BLaER1 (cell line): Measurements from ENCODE around the gene PCAT6.
"Not testable (repeated sequence)": the region's sequence is repeated elsewhere in the genome, so short reads cannot be mapped to it uniquely, and the experiment has no call there.

Source experiments
- H3K27ac ChIP-seq: shearing (Covaris generic); formaldehyde crosslinking; 2 replicates; pipeline ENCODE4 v1.8.1; 2022
- H3K27me3 ChIP-seq: shearing (Covaris generic); formaldehyde crosslinking; 2 replicates; pipeline ENCODE4 v1.8.1; 2022
- H3K36me3 ChIP-seq: shearing (Covaris generic); formaldehyde crosslinking; 2 replicates; pipeline ENCODE4 v1.8.1; 2022
- H3K4me1 ChIP-seq: shearing (Covaris generic); formaldehyde crosslinking; 2 replicates; pipeline ENCODE4 v1.8.1; 2022
- H3K4me2 ChIP-seq: shearing (Covaris generic); formaldehyde crosslinking; 2 replicates; pipeline ENCODE4 v1.8.1; 2022
- H3K4me3 ChIP-seq: shearing (Covaris generic); formaldehyde crosslinking; 2 replicates; pipeline ENCODE4 v1.8.1; 2022
- H3K9ac ChIP-seq: shearing (Covaris generic); formaldehyde crosslinking; 2 replicates; pipeline ENCODE4 v1.8.1; 2022
- H3K9me3 ChIP-seq: shearing (Covaris generic); formaldehyde crosslinking; 2 replicates; pipeline ENCODE4 v1.8.1; 2022
- H4K20me1 ChIP-seq: shearing (Covaris generic); formaldehyde crosslinking; 2 replicates; pipeline ENCODE4 v1.8.1; 2022
- Cebpa-rat ChIP-seq: shearing (Covaris generic); IDR thresholded peaks from 2 replicates; pipeline ENCODE4 v1.8.1; 2022

Gene PCAT6

GRCh38 chr1:202810615-202811295 is at the start of gene PCAT6:
Gene PCAT6 (plus strand): TSS chr1:202810954.
- H3K27ac ChIP-seq: peak within 1 kb of the TSS; percentile 90
- peaks cover 43% of the 10 kb centered on the region for H3K4me1 ChIP-seq
- no peaks in the 10 kb centered on the region for H3K27me3 ChIP-seq
- H3K9ac ChIP-seq: peak within 1 kb of the TSS; percentile 90
- no peak for TF ChIP-seq Cebpa-rat
- H3K36me3 ChIP-seq: no peaks in the 10 kb centered on the region
- H4K20me1 ChIP-seq: peaks cover 14% of the 10 kb centered on the region; the same call in 1 of the 2 replicates
- H3K4me2 ChIP-seq: peak within 1 kb of the TSS; percentile 99
- peak within 1 kb of the TSS; percentile 87 for H3K4me3 ChIP-seq
- H3K9me3 ChIP-seq: no peaks in the 10 kb centered on the region

DNA sequence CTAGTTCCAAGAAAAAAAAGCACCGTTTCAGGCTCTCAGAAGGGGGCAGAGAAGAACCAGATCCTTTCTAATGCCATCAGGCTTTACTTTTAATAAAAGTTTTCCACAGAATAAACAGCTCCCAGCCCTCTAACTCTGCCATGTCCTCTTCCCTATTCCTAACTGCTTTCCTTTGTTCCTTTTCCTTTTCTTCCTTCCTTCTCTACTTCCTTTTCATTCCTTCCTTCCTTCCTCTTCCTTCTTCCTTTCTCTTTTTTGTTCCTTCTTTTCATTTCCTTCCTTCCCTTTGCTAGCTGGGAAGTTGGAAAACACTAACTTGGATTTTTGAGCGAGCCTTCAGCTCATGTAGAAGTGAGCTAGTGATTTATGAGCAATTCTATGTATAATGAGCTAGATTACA is 48.7 kb upstream of the PCAT6 start:
- peaks cover 99% of the 10 kb centered on the region for H4K20me1 ChIP-seq
- no peak overlapping the region for H3K4me3 ChIP-seq
- H3K4me2 ChIP-seq: no peak overlapping the region
- H3K36me3 ChIP-seq: peaks cover 100% of the 10 kb centered on the region
- no peak for TF ChIP-seq Cebpa-rat
- H3K27ac ChIP-seq: no peak overlapping the region
- H3K27me3 ChIP-seq: no peaks in the 10 kb centered on the region
- no peaks in the 10 kb centered on the region for H3K9me3 ChIP-seq
- no peak overlapping the region for H3K9ac ChIP-seq
- peaks cover 7% of the 10 kb centered on the region for H3K4me1 ChIP-seq

DNA sequence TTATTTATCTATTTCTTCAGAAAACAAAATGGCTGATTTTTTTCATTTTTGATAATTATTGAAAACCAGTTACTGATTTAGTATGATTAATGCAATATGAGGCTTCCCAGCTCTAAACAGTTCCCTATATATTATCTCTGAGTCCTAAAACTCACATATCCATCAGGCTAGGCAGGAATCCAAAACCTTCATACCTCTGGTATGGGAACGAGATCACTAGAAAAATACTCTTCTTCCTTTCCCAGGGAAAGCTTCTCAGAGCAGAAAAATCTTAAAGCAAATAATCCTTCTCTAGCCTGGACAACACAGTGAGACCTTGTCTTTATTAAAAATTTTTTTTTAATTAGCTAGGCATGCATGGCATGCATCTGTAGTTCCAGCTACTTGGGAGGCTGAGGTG is 45.0 kb upstream of the PCAT6 start:
- Histone ChIP-seq H3K27ac (no peak overlapping the region), H3K9ac (no peak overlapping the region), H3K27me3 (no peaks in the 10 kb centered on the region), H3K4me2 (no peak overlapping the region), H3K4me3 (no peak overlapping the region), H3K4me1 (peaks cover 29% of the 10 kb centered on the region), H4K20me1 (peaks cover 99% of the 10 kb centered on the region), H3K36me3 (peaks cover 98% of the 10 kb centered on the region), H3K9me3 (no peaks in the 10 kb centered on the region)
- TF ChIP-seq Cebpa-rat: no peak

GRCh38 chr1:202770135-202770534 is 40.6 kb upstream of the PCAT6 start:
- H3K4me1 ChIP-seq: peaks cover 29% of the 10 kb centered on the region
- peaks cover 100% of the 10 kb centered on the region for H4K20me1 ChIP-seq
- no peak overlapping the region for H3K27ac ChIP-seq
- no peaks in the 10 kb centered on the region for H3K27me3 ChIP-seq
- no peak overlapping the region for H3K4me3 ChIP-seq
- no peak overlapping the region for H3K4me2 ChIP-seq
- no peak overlapping the region for H3K9ac ChIP-seq
- H3K36me3 ChIP-seq: peaks cover 98% of the 10 kb centered on the region
- TF ChIP-seq Cebpa-rat: no peak
- H3K9me3 ChIP-seq: no peaks in the 10 kb centered on the region

DNA sequence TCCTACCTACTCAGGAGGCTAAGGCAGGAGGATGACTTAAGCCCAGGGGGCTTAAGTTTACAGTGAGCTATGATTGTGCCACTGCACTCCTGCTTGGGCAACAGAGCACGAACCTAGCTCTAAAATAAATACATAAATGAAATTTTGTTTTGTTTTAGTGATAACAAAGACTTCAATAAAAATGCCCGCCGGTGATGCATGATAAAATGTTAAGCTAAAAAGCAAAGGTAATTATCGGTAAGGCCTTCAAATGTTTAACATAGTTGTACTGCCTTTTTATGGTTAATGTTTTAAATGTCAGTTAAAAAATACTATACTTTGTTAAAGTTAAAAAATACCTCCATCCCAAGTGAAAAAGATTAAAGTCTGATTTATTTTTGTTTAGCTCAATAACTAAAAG is 29.6 kb upstream of the PCAT6 start:
- Histone ChIP-seq H4K20me1 (peaks cover 100% of the 10 kb centered on the region), H3K9ac (no peak overlapping the region), H3K4me1 (peaks cover 44% of the 10 kb centered on the region), H3K4me3 (no peak overlapping the region), H3K27me3 (no peaks in the 10 kb centered on the region), H3K27ac (no peak overlapping the region), H3K9me3 (no peaks in the 10 kb centered on the region), H3K36me3 (peaks cover 48% of the 10 kb centered on the region), H3K4me2 (no peak overlapping the region)
- no peak for TF ChIP-seq Cebpa-rat

DNA sequence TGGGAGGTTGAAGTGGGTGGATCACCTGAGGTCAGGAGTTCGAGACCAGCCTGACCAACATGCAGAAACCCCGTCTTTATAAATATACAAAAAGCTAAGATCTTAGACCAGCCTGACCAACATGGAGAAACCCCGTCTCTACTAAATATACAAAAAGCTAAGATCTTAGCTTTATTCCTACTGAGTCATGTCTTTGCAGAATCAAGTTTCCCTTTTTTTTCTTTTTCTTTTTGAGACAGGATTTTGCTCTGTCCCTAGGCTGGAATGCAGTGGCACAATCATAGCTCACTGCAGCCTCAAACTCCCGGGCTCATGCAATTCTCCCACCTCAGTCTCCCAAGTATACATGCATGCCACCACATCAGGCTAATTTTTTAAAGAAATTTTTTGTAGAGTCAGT is 23.9 kb upstream of the PCAT6 start:
- Histone ChIP-seq H3K4me2 (no peak overlapping the region), H3K36me3 (peaks cover 40% of the 10 kb centered on the region), H3K9me3 (no peaks in the 10 kb centered on the region; the same call in 1 of the 2 replicates), H4K20me1 (peaks cover 100% of the 10 kb centered on the region), H3K4me1 (peaks cover 42% of the 10 kb centered on the region; the same call in 1 of the 2 replicates), H3K27ac (no peak overlapping the region), H3K27me3 (no peaks in the 10 kb centered on the region), H3K4me3 (no peak overlapping the region), H3K9ac (no peak overlapping the region)
- no peak for TF ChIP-seq Cebpa-rat

GRCh38 chr1:202788800-202789199 is 22.0 kb upstream of the PCAT6 start:
- Histone ChIP-seq H3K27me3 (no peaks in the 10 kb centered on the region), H3K9ac (no peak overlapping the region), H3K36me3 (peaks cover 46% of the 10 kb centered on the region), H4K20me1 (peaks cover 100% of the 10 kb centered on the region), H3K9me3 (no peaks in the 10 kb centered on the region; the same call in 1 of the 2 replicates), H3K4me2 (no peak overlapping the region), H3K4me1 (peaks cover 25% of the 10 kb centered on the region; the same call in 1 of the 2 replicates), H3K4me3 (no peak overlapping the region), H3K27ac (no peak overlapping the region)
- no peak for TF ChIP-seq Cebpa-rat

DNA sequence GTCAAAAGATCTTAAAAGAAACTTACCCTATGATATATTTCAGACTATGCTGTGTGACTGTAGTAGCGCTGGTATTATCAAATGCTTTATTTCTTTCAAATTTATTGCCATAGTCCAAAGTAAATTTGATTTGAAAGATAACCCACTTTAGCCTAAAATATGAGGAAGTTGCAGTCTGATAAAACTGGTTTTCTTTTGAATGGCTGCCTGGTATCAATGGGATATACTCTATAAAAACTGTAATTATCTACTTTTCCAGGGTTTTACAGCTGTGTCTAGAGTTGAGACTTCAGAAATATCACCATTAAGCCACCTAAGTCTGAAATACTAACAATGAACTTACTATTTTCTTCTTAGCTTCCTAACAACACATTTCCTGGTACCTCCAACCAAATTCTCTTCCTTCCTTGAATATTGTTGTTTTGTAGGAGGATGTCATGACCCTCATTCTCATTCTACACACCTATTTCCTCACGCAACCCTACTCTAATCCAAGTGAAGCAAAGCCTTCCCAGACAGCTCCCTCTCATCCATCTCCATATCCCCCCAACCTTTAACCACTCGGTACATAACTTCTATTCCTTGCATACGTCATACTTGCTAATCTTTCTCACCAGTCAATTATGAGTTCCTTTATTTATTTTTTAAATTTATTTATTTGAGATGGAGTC is 19.5 kb upstream of the PCAT6 start:
- H3K9ac ChIP-seq: no peak overlapping the region
- no peaks in the 10 kb centered on the region; the same call in 1 of the 2 replicates for H3K9me3 ChIP-seq
- no peak overlapping the region for H3K4me3 ChIP-seq
- H3K4me1 ChIP-seq: peaks cover 33% of the 10 kb centered on the region
- H3K4me2 ChIP-seq: no peak overlapping the region
- no peak overlapping the region for H3K27ac ChIP-seq
- H3K27me3 ChIP-seq: no peaks in the 10 kb centered on the region
- H3K36me3 ChIP-seq: peaks cover 57% of the 10 kb centered on the region
- TF ChIP-seq Cebpa-rat: no peak
- peaks cover 100% of the 10 kb centered on the region for H4K20me1 ChIP-seq

DNA sequence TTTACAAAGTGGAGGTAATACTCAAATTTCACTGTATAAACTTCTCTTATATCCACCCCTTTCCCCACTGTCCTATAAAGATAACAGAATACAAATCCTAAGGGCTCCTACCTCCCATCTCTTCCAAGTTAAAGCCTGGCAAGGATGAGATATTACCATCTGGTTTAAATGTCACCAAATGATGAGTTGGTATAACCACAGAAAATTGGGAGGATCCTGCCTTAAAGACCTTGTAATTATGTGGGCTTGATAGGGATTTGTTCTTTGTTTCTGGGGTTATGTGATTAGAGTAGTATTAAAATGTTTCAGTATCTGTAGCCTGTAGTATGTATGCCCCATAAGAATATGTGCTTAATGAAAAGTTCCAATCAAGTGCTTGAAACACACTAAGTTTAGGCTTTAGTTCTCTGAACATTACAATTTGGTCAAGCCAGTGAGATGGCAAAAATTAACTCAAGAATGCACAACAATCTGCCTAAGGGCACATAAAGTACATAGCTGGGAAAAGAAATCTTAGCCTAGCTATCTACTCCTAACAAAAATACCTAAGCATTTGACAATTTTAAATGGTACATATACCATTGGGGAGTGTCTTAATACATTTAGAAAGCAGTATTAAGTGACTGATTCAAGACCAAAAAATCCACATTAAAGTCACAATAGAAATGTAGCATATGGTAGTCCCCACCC is 16.6 kb upstream of the PCAT6 start:
- Histone ChIP-seq H3K4me2 (peak overlapping the region; percentile 72; the same call in 1 of the 2 replicates), H3K27me3 (no peaks in the 10 kb centered on the region), H3K27ac (no peak overlapping the region), H3K9me3 (no peaks in the 10 kb centered on the region), H4K20me1 (peaks cover 100% of the 10 kb centered on the region), H3K4me3 (no peak overlapping the region), H3K36me3 (peaks cover 62% of the 10 kb centered on the region), H3K4me1 (peaks cover 63% of the 10 kb centered on the region), H3K9ac (no peak overlapping the region)
- TF ChIP-seq Cebpa-rat: no peak

GRCh38 chr1:202794931-202795330 is 15.8 kb upstream of the PCAT6 start:
- not testable (repeated sequence) for H3K4me3 ChIP-seq, H3K9me3 ChIP-seq, H3K9ac ChIP-seq, H3K27me3 ChIP-seq
- Histone ChIP-seq H3K36me3 (peaks cover 62% of the 10 kb centered on the region), H3K4me1 (peaks cover 67% of the 10 kb centered on the region), H4K20me1 (peaks cover 100% of the 10 kb centered on the region), H3K4me2 (peak overlapping the region; percentile 72), H3K27ac (0 out of 2 replicates have a peak overlapping the region, but pooled peaks have one; percentile 35)
